Germinal center (tissue), 1 donor: Measurements from ENCODE around the gene STUM.
"Not testable (repeated sequence)": the region's sequence is repeated elsewhere in the genome, so short reads cannot be mapped to it uniquely, and the experiment has no call there.

Experiments used
- DNase-seq: peaks from one replicate; pipeline ENCODE4 v3.0.0; 2012; ENCODE audit warnings: mixed read lengths, low spot score

Gene STUM

GRCh38 chr1:226604560-226605317 is 56.2 kb downstream of the STUM start:
- no peak for DNase-seq

GRCh38 chr1:226605318-226605950 is 56.9 kb downstream of the STUM start:
- DNase-seq = no peak

GRCh38 chr1:226606311-226607267 is 58.0 kb downstream of the STUM start:
- DNase-seq = no peak

- DNase-seq = no peak
These were observed 58.7 kb downstream of the STUM start for GRCh38 chr1:226607268-226607660.

- DNase-seq = no peak
These were observed 59.3 kb downstream of the STUM start for GRCh38 chr1:226607821-226608220.

- peak; percentile 85 for DNase-seq
These were observed 60.3 kb downstream of the STUM start for GRCh38 chr1:226608699-226609505.

GRCh38 chr1:226609836-226610455 is 61.4 kb downstream of the STUM start:
- no peak for DNase-seq

- no peak for DNase-seq
These were observed 62.1 kb downstream of the STUM start for GRCh38 chr1:226610671-226611070.

- no peak for DNase-seq
These were observed 62.7 kb downstream of the STUM start for GRCh38 chr1:226611301-226611700.

- DNase-seq = not testable (repeated sequence)
These were observed 63.4 kb downstream of the STUM start for GRCh38 chr1:226611980-226612379.

GRCh38 chr1:226615876-226616275 is 67.3 kb downstream of the STUM start:
- DNase-seq = no peak

- no peak for DNase-seq
These were observed 68.1 kb downstream of the STUM start for GRCh38 chr1:226616636-226617035.

GRCh38 chr1:226617109-226617508 is 68.5 kb downstream of the STUM start:
- no peak for DNase-seq

- not testable (repeated sequence) for DNase-seq
These were observed 69.2 kb downstream of the STUM start for GRCh38 chr1:226617719-226618118.

- DNase-seq = no peak
These were observed 69.8 kb downstream of the STUM start for GRCh38 chr1:226618380-226618779.

- no peak for DNase-seq
These were observed 70.5 kb downstream of the STUM start for GRCh38 chr1:226619031-226619430.

GRCh38 chr1:226622012-226622411 is 73.4 kb downstream of the STUM start:
- DNase-seq = no peak

- no peak for DNase-seq
These were observed 76.0 kb downstream of the STUM start for GRCh38 chr1:226624526-226624925.

GRCh38 chr1:226625326-226625725 is 76.8 kb downstream of the STUM start:
- DNase-seq = no peak

- no peak for DNase-seq
These were observed 77.4 kb downstream of the STUM start for GRCh38 chr1:226625832-226626576.

- DNase-seq = peak; percentile 77
These were observed 78.0 kb downstream of the STUM start for GRCh38 chr1:226626577-226626956.
